ENCODE results near the gene ACP3.

Gene ACP3

GRCh38 chr3:132405609-132406299 is 88.5 kb downstream of the ACP3 start:
- no peak overlapping the region for H3K4me3 ChIP-seq (ENCODE audit: low read depth, low read length)
- no peak for TF ChIP-seq CTCF (IDR thresholded peaks at IDR 0.05; ENCODE audit: borderline replicate concordance, insufficient read depth, low read depth, low read length)

GRCh38 chr3:132406587-132406986 is 89.4 kb downstream of the ACP3 start:
- no peak for TF ChIP-seq CTCF (IDR thresholded peaks at IDR 0.05; ENCODE audit: borderline replicate concordance, insufficient read depth, low read depth, low read length)
- H3K4me3 ChIP-seq (ENCODE audit: low read depth, low read length): no peak overlapping the region

- no peak overlapping the region for H3K4me3 ChIP-seq (ENCODE audit: low read depth, low read length)
- TF ChIP-seq CTCF (IDR thresholded peaks at IDR 0.05; ENCODE audit: borderline replicate concordance, insufficient read depth, low read depth, low read length): no peak
Measured at GRCh38 chr3:132407025-132407424, 89.8 kb downstream of the ACP3 start.

Data from GM12875 (cell line).